ENCODE measurements around the gene RNU6-9.

Gene RNU6-9

GRCh38 chr19:939439-939838, 46.2 kb downstream of the RNU6-9 start:
- peak overlapping the region; percentile 92 for H3K27ac ChIP-seq
- TF ChIP-seq CTCF (conservative IDR thresholded peaks at IDR 0.05): no peak

- H3K27ac ChIP-seq: peak overlapping the region; percentile 92
- TF ChIP-seq CTCF (conservative IDR thresholded peaks at IDR 0.05): no peak
These were observed 46.6 kb downstream of the RNU6-9 start for GRCh38 chr19:939922-940321.

GRCh38 chr19:940591-941291, 47.5 kb downstream of the RNU6-9 start:
- peak; percentile 22; the same call in 1 of the 2 replicates for TF ChIP-seq CTCF (conservative IDR thresholded peaks at IDR 0.05)
- H3K27ac ChIP-seq: peak overlapping the region; percentile 92

GRCh38 chr19:941292-942132, 48.2 kb downstream of the RNU6-9 start:
- TF ChIP-seq CTCF (conservative IDR thresholded peaks at IDR 0.05): no peak
- peak overlapping the region; percentile 92 for H3K27ac ChIP-seq

- peak overlapping the region; percentile 92 for H3K27ac ChIP-seq
- no peak for TF ChIP-seq CTCF (conservative IDR thresholded peaks at IDR 0.05)
These were observed 48.9 kb downstream of the RNU6-9 start for GRCh38 chr19:942133-942645.

All from VCaP (cell line).